DOHH2 (cell line): ENCODE results near the gene SMPD2.

Experiments
- H3F3A ChIP-seq: fragments of 200-600 bp; sonication (generic), shearing (Covaris generic); 2 replicates; pipeline ENCODE4 v1.6.0; 2016; ENCODE audit warnings: antibody characterized with exemption, mild to moderate bottlenecking; ENCODE audit not compliant: control insufficient read depth, insufficient read depth
- H3K27ac ChIP-seq: fragments of 200-600 bp; sonication (generic); 2 replicates; pipeline ENCODE4 v1.5.1; 2014; ENCODE audit warnings: low read depth, mild to moderate bottlenecking, low read length, moderate library complexity
- H3K27me3 ChIP-seq: fragments of 200-600 bp; sonication (generic); 2 replicates; pipeline ENCODE4 v1.6.1; 2014; ENCODE audit warnings: mild to moderate bottlenecking, low read length, mixed read lengths; ENCODE audit not compliant: control insufficient read depth
- H3K36me3 ChIP-seq: fragments of 200-600 bp; sonication (generic); 2 replicates; pipeline ENCODE4 v1.6.1; 2014; ENCODE audit warnings: mild to moderate bottlenecking, low read length, moderate library complexity, mixed read lengths; ENCODE audit not compliant: control insufficient read depth
- H3K4me1 ChIP-seq: fragments of 200-600 bp; sonication (generic); 2 replicates; pipeline ENCODE4 v1.6.1; 2014; ENCODE audit warnings: mild to moderate bottlenecking, low read length, mixed read lengths; ENCODE audit not compliant: control insufficient read depth
- H3K4me2 ChIP-seq: fragments of 200-600 bp; sonication (generic); 2 replicates; pipeline ENCODE4 v1.6.0; 2014; ENCODE audit warnings: mild to moderate bottlenecking, low read length, moderate library complexity
- H3K4me3 ChIP-seq: fragments of 200-600 bp; sonication (generic); 2 replicates; pipeline ENCODE4 v1.5.1; 2014; ENCODE audit warnings: mild to moderate bottlenecking, low read length, mixed read lengths
- H3K79me2 ChIP-seq: fragments of 200-600 bp; sonication (generic); 2 replicates; pipeline ENCODE4 v1.6.1; 2014; ENCODE audit warnings: mild to moderate bottlenecking, low read length, mixed read lengths; ENCODE audit not compliant: control insufficient read depth
- H3K9me2 ChIP-seq: fragments of 200-600 bp; sonication (generic); replicated peaks from 2 replicates; pipeline ENCODE4 v1.6.1; 2014; ENCODE audit warnings: mild to moderate bottlenecking, low read length, mixed read lengths; ENCODE audit not compliant: control insufficient read depth
- H3K9me3 ChIP-seq: fragments of 200-600 bp; sonication (generic); 2 replicates; pipeline ENCODE4 v1.6.1; 2014; ENCODE audit warnings: antibody characterized with exemption, low read length, mixed read lengths; ENCODE audit not compliant: control insufficient read depth, insufficient read depth
- H4K20me1 ChIP-seq: fragments of 200-600 bp; sonication (generic); 2 replicates; pipeline ENCODE4 v1.6.0; 2014; ENCODE audit warnings: low read depth, mild to moderate bottlenecking, antibody characterized with exemption, low read length, moderate library complexity; ENCODE audit not compliant: control insufficient read depth, insufficient read depth
- CTCF ChIP-seq: fragments of 200-600 bp; sonication (generic); IDR thresholded peaks from one replicate; pipeline ENCODE4 v1.5.1; 2014; ENCODE audit warnings: antibody characterized with exemption, mild to moderate bottlenecking, low read depth, low read length; ENCODE audit not compliant: poor library complexity, severe bottlenecking
- EZH2phosphoT487 ChIP-seq: fragments of 200-600 bp; sonication (generic); IDR thresholded peaks from 2 replicates; pipeline ENCODE4 v1.6.1; 2017; ENCODE audit warnings: borderline replicate concordance, mild to moderate bottlenecking, antibody characterized with exemption, low read length, moderate library complexity, mixed read lengths

SMPD2 gene

GRCh38 chr6:109455437-109456110, 15.1 kb downstream of the SMPD2 start, which contains the start of gene MICAL1:
Gene MICAL1, minus strand, starts transcription at chr6:109455772. Its CDS starts 1,576 bp downstream, at chr6:109454196.
- TF ChIP-seq CTCF (peak; percentile 32), EZH2phosphoT487 (no peak)
- peaks cover 36% of the 10 kb centered on the region for H3F3A ChIP-seq
- peak within 1 kb of the TSS; percentile 100 for H3K27ac ChIP-seq

GRCh38 chr6:109456111-109456583, 15.6 kb downstream of the SMPD2 start:
- TF ChIP-seq EZH2phosphoT487 (no peak), CTCF (no peak)
- Histone ChIP-seq H3K27ac (peak overlapping the region; percentile 100), H3K9me2 (no peaks in the 10 kb centered on the region), H3K4me1 (peaks cover 77% of the 10 kb centered on the region), H3K4me3 (peak overlapping the region; percentile 78), H3F3A (peaks cover 38% of the 10 kb centered on the region), H3K36me3 (peaks cover 40% of the 10 kb centered on the region), H3K79me2 (peaks cover 23% of the 10 kb centered on the region), H3K9me3 (no peaks in the 10 kb centered on the region), H3K4me2 (peak overlapping the region; percentile 79), H4K20me1 (no peaks in the 10 kb centered on the region), H3K27me3 (no peaks in the 10 kb centered on the region)

More at GRCh38 chr6:109455437-109456110, 15.1 kb downstream of the SMPD2 start, which contains the start of gene MICAL1:
- Histone ChIP-seq H3K9me2 (no peaks in the 10 kb centered on the region), H3K27me3 (no peaks in the 10 kb centered on the region), H3K4me1 (peaks cover 78% of the 10 kb centered on the region), H3K79me2 (peaks cover 23% of the 10 kb centered on the region), H4K20me1 (no peaks in the 10 kb centered on the region), H3K4me3 (peak within 1 kb of the TSS; percentile 94), H3K4me2 (peak within 1 kb of the TSS; percentile 84), H3K9me3 (no peaks in the 10 kb centered on the region), H3K36me3 (peaks cover 41% of the 10 kb centered on the region)

- no peaks in the 10 kb centered on the region for H4K20me1 ChIP-seq
- TF ChIP-seq CTCF = no peak
- no peak for TF ChIP-seq EZH2phosphoT487
- peaks cover 40% of the 10 kb centered on the region for H3K36me3 ChIP-seq
- peak overlapping the region; percentile 78 for H3K4me3 ChIP-seq
- peak overlapping the region; percentile 79 for H3K4me2 ChIP-seq
- peaks cover 77% of the 10 kb centered on the region for H3K4me1 ChIP-seq
- H3K27ac ChIP-seq = peak overlapping the region; percentile 100
- peaks cover 41% of the 10 kb centered on the region for H3F3A ChIP-seq
- H3K9me2 ChIP-seq = no peaks in the 10 kb centered on the region
- peaks cover 23% of the 10 kb centered on the region for H3K79me2 ChIP-seq
- no peaks in the 10 kb centered on the region for H3K9me3 ChIP-seq
- H3K27me3 ChIP-seq = no peaks in the 10 kb centered on the region
Measured at GRCh38 chr6:109456710-109457561, 16.4 kb downstream of the SMPD2 start.
